ENCODE results near the gene RNF19B.
"Not testable (repeated sequence)": the region's sequence is repeated elsewhere in the genome, so short reads cannot be mapped to it uniquely, and the experiment has no call there.

RNF19B gene

GRCh38 chr1:32992489-32993323 is 28.1 kb upstream of the RNF19B start:
- no peak for DNase-seq

GRCh38 chr1:32991819-32992488 is 27.3 kb upstream of the RNF19B start:
- DNase-seq, result no peak

GRCh38 chr1:32991386-32991785 is 26.8 kb upstream of the RNF19B start:
- DNase-seq, result no peak

- no peak for DNase-seq
These were observed 26.3 kb upstream of the RNF19B start for GRCh38 chr1:32990887-32991286.

GRCh38 chr1:32989160-32990050 is 24.8 kb upstream of the RNF19B start:
- DNase-seq, result no peak

GRCh38 chr1:32988665-32989064 is 24.1 kb upstream of the RNF19B start:
- DNase-seq, result no peak

- DNase-seq, result no peak
These were observed 20.6 kb upstream of the RNF19B start for GRCh38 chr1:32985226-32985625.

- no peak for DNase-seq
These were observed 20.0 kb upstream of the RNF19B start for GRCh38 chr1:32984455-32985171.

- no peak for DNase-seq
These were observed 19.5 kb upstream of the RNF19B start for GRCh38 chr1:32984090-32984454.

- no peak for DNase-seq
These were observed 18.4 kb upstream of the RNF19B start for GRCh38 chr1:32983020-32983419.

- no peak for DNase-seq
These were observed 16.6 kb upstream of the RNF19B start for GRCh38 chr1:32981003-32981901.

GRCh38 chr1:32980080-32980479 is 15.5 kb upstream of the RNF19B start:
- no peak for DNase-seq

GRCh38 chr1:32978854-32979253 is 14.2 kb upstream of the RNF19B start:
- no peak for DNase-seq

- DNase-seq, result no peak
These were observed 13.0 kb upstream of the RNF19B start for GRCh38 chr1:32977546-32978087.

- DNase-seq, result not testable (repeated sequence)
These were observed 10.4 kb upstream of the RNF19B start for GRCh38 chr1:32975055-32975454.

GRCh38 chr1:32973458-32973857 is 8.8 kb upstream of the RNF19B start:
- DNase-seq, result not testable (repeated sequence)

GRCh38 chr1:32972814-32973428 is 8.3 kb upstream of the RNF19B start:
- no peak for DNase-seq

- DNase-seq, result no peak
These were observed 7.0 kb upstream of the RNF19B start for GRCh38 chr1:32971576-32971975.

GRCh38 chr1:32971156-32971555 is 6.5 kb upstream of the RNF19B start:
- DNase-seq, result no peak

- no peak for DNase-seq
These were observed 5.0 kb upstream of the RNF19B start for GRCh38 chr1:32969566-32969965.

Data from activated gamma-delta T cell (primary cell).